Neural progenitor cell (in vitro differentiated cells): ENCODE data around the gene RPAP3.
A peak's percentile ranks its signal among the peaks of the same experiment; 100 is the strongest.

Source experiments
- CTCF ChIP-seq: fragments of 200-600 bp; sonication (generic); IDR thresholded peaks from 2 replicates; pipeline ENCODE4 v1.5.1; 2017; ENCODE audit warnings: antibody characterized with exemption, mild to moderate bottlenecking
- EZH2 ChIP-seq: fragments of 200-600 bp; sonication (generic); IDR thresholded peaks from 2 replicates; pipeline ENCODE4 v1.6.1; 2017; ENCODE audit warnings: antibody characterized with exemption, mild to moderate bottlenecking, moderate library complexity

DNA sequence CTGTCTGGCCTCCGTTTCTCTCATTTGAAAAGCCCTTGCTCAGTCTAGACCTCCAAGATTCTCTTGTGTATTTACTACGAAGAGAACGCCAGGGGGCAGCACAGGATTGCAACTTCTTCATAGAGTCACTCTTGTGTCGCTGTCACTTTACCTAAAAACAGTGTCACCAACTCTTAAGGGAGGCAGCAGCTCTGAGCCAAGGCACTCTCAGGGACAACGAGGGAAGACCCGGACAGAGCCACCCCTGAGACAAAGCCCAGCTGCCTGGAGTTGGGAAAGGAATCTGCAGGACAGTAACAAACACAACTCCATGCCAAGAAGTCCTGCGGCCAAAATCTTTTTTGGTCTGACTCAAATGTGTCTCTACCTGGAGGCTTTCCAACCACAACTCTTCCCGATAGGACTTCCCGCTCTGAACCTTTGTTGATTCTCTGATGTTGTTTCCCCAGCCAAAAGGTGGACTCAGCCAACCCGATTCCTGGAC is 9.6 kb upstream of the RPAP3 start:
- peak; percentile 79 for TF ChIP-seq CTCF
- no peak for TF ChIP-seq EZH2
